Activated T-cell treated with anti-CD3 and anti-CD28 coated beads, Interleukin-2, amount 50 U/mL, for 4 hours (primary cell): ENCODE data around the gene BBOX1. TPM values are rescaled to one million over a fixed set of nuclear protein-coding genes. Genes with fewer than 3 reads are reported as not detected.
"Not testable (repeated sequence)": the region's sequence is repeated elsewhere in the genome, so short reads cannot be mapped to it uniquely, and the experiment has no call there.

ENCODE experiments used
- ATAC-seq, 2 donors: fragments of 200-7000 bp; cut with Tn5 transposase; one replicate each; pipeline ENCODE4 v1.10.0; 2021
- DNase-seq: peaks from one replicate; pipeline ENCODE4 v3.0.0-alpha.2; 2020
- H3K27me3 Mint-ChIP-seq: one replicate; pipeline ENCODE4 v1.8.0; 2021; ENCODE audit warnings: low read depth, mixed read lengths
- H3K36me3 Mint-ChIP-seq: one replicate; pipeline ENCODE4 v1.8.0; 2022; ENCODE audit warnings: mixed read lengths; ENCODE audit not compliant: insufficient read depth
- H3K4me1 Mint-ChIP-seq: one replicate; pipeline ENCODE4 v1.8.0; 2021; ENCODE audit warnings: low read depth, mixed read lengths
- H3K4me3 Mint-ChIP-seq: one replicate; pipeline ENCODE4 v1.8.0; 2021; ENCODE audit warnings: mild to moderate bottlenecking, moderate library complexity, mixed read lengths
- H3K9me3 Mint-ChIP-seq: one replicate; pipeline ENCODE4 v1.8.0; 2021; ENCODE audit warnings: mixed read lengths
- total RNA-seq, 3 donors: library from RNA; stranded (reverse); gene quantifications; one replicate each; pipeline ENCODE4 v1.2.1, GENCODE V29; 2021

The BBOX1 gene
- total RNA-seq, 3 donors from 2014 or later: not detected

GRCh38 chr11:27084518-27084917, 43.9 kb downstream of the BBOX1 start:
- peaks cover 3% of the 10 kb centered on the region for H3K9me3 Mint-ChIP-seq
- no peaks in the 10 kb centered on the region for H3K4me1 Mint-ChIP-seq
- no peaks in the 10 kb centered on the region for H3K27me3 Mint-ChIP-seq
- no peak overlapping the region for H3K4me3 Mint-ChIP-seq
- ATAC-seq (no peak), DNase-seq (no peak)
- H3K36me3 Mint-ChIP-seq: no peaks in the 10 kb centered on the region

GRCh38 chr11:27085111-27085510, 44.5 kb downstream of the BBOX1 start:
- H3K36me3 Mint-ChIP-seq: no peaks in the 10 kb centered on the region
- peaks cover 7% of the 10 kb centered on the region for H3K9me3 Mint-ChIP-seq
- ATAC-seq (no peak), DNase-seq (no peak)
- H3K4me3 Mint-ChIP-seq: no peak overlapping the region
- H3K4me1 Mint-ChIP-seq: no peaks in the 10 kb centered on the region
- no peaks in the 10 kb centered on the region for H3K27me3 Mint-ChIP-seq

DNA sequence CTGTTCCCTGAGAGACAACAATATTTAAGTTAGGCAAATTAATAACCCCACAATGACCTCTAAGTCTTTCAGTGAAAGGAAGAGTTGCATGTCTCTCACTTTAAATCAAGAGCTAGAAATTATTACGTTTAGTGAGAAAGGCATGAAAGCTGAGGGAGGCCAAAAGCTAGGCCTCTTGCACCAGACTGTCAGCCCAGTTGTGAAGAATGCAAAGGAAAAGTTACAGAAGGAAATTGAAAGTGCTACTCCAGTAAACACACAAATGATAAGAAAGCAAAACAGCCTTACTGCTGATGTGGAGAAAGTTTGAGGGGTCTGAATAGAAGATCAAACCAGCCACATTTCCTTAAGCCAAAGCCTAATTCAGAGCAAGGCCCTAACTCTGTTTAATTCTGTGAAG, 45.0 kb downstream of the BBOX1 start:
- peaks cover 11% of the 10 kb centered on the region for H3K9me3 Mint-ChIP-seq
- no peaks in the 10 kb centered on the region for H3K27me3 Mint-ChIP-seq
- no peak overlapping the region for H3K4me3 Mint-ChIP-seq

DNA sequence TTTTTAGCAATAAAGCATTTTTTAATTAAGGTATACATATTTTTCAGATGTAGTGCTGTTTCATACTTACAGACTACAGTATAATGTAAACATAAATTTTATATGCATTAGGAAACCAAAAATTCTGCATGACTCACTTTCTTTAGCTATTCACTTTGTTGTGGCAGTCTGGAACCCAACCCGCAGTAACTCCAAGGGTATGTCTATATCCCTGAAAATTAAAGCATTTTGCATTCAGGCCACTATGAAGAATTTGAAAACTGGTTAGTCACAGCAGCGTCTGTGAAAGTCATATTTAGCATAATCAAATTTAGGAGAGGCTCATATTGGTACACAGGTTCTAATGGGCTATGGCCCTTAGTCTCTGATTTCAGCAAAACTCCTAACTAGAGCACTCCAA, 46.8 kb downstream of the BBOX1 start:
- no peaks in the 10 kb centered on the region for H3K36me3 Mint-ChIP-seq
- no peaks in the 10 kb centered on the region for H3K4me1 Mint-ChIP-seq
- H3K4me3 Mint-ChIP-seq: no peak overlapping the region

More for the DNA sequence above, 45.0 kb downstream of the BBOX1 start:
- H3K36me3 Mint-ChIP-seq: no peaks in the 10 kb centered on the region
- no peaks in the 10 kb centered on the region for H3K4me1 Mint-ChIP-seq
- no peak for ATAC-seq
- DNase-seq: no peak

GRCh38 chr11:27088353-27088752, 47.7 kb downstream of the BBOX1 start:
- DNase-seq (no peak), ATAC-seq (no peak)
- H3K36me3 Mint-ChIP-seq: no peaks in the 10 kb centered on the region
- no peaks in the 10 kb centered on the region for H3K27me3 Mint-ChIP-seq
- H3K4me1 Mint-ChIP-seq: no peaks in the 10 kb centered on the region
- H3K9me3 Mint-ChIP-seq: peaks cover 11% of the 10 kb centered on the region
- H3K4me3 Mint-ChIP-seq: no peak overlapping the region

More for the DNA sequence above, 46.8 kb downstream of the BBOX1 start:
- peaks cover 11% of the 10 kb centered on the region for H3K9me3 Mint-ChIP-seq
- DNase-seq (no peak), ATAC-seq (no peak)
- H3K27me3 Mint-ChIP-seq: no peaks in the 10 kb centered on the region

- no peaks in the 10 kb centered on the region for H3K4me1 Mint-ChIP-seq
- ATAC-seq: no peak
- no peak overlapping the region for H3K4me3 Mint-ChIP-seq
- DNase-seq: no peak
- H3K27me3 Mint-ChIP-seq: no peaks in the 10 kb centered on the region
- no peaks in the 10 kb centered on the region for H3K36me3 Mint-ChIP-seq
- H3K9me3 Mint-ChIP-seq: peaks cover 11% of the 10 kb centered on the region
Observed at GRCh38 chr11:27089746-27090145, 49.1 kb downstream of the BBOX1 start.

GRCh38 chr11:27090357-27090948, 49.8 kb downstream of the BBOX1 start:
- H3K36me3 Mint-ChIP-seq, H3K4me1 Mint-ChIP-seq, H3K4me3 Mint-ChIP-seq, ATAC-seq, DNase-seq, H3K27me3 Mint-ChIP-seq: not testable (repeated sequence)
- H3K9me3 Mint-ChIP-seq: peaks cover 13% of the 10 kb centered on the region

DNA sequence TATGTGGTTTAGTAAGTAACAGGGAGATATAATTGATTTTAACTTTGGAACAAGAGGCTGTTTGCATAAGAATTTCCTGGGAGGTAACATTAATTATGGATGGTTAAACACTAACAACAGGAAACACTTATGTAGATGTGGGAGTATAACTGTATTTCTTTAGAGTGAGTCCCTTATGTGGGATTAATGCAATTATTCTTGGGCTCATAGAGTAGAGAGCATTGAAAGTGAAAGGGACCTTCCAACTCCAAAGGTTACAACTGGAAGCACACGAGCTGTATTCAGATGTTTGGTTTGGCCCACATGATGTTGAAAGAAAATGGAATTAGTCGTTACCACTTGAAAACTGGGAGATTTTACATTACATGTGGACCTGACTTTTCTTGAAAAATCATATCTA, 53.5 kb downstream of the BBOX1 start:
- no peak for ATAC-seq

DNA sequence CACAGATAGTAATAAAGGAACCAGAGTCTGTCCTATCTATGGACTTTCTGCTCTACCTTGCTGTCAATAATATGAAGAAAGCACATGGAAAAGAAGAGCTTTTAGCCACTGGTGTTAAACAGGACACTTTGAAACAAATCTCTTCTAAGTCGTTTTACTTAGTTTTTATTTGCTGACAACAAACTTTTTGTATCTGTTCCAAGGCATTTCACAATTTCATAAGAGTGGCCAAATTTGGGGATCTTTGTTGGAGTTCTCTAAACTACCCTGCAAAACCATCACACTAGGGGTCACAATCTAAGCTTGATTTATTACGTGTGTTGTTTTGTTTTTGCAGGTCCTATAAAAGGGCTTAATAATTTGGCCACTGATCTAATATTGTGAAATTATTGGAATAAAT, 54.4 kb downstream of the BBOX1 start:
- Mint-ChIP-seq H3K4me1 (no peaks in the 10 kb centered on the region), H3K27me3 (no peaks in the 10 kb centered on the region), H3K36me3 (no peaks in the 10 kb centered on the region), H3K4me3 (no peak overlapping the region), H3K9me3 (peaks cover 8% of the 10 kb centered on the region)
- ATAC-seq (no peak), DNase-seq (no peak)

More for the DNA sequence above, 53.5 kb downstream of the BBOX1 start:
- H3K27me3 Mint-ChIP-seq: no peaks in the 10 kb centered on the region
- no peaks in the 10 kb centered on the region for H3K36me3 Mint-ChIP-seq
- DNase-seq: no peak
- peaks cover 12% of the 10 kb centered on the region for H3K9me3 Mint-ChIP-seq
- no peak overlapping the region for H3K4me3 Mint-ChIP-seq
- H3K4me1 Mint-ChIP-seq: no peaks in the 10 kb centered on the region

- Mint-ChIP-seq H3K36me3 (no peaks in the 10 kb centered on the region), H3K4me1 (no peaks in the 10 kb centered on the region), H3K27me3 (no peaks in the 10 kb centered on the region), H3K4me3 (no peak overlapping the region), H3K9me3 (peaks cover 4% of the 10 kb centered on the region)
- DNase-seq (no peak), ATAC-seq (no peak)
Observed at GRCh38 chr11:27095887-27096286, 55.3 kb downstream of the BBOX1 start.

DNA sequence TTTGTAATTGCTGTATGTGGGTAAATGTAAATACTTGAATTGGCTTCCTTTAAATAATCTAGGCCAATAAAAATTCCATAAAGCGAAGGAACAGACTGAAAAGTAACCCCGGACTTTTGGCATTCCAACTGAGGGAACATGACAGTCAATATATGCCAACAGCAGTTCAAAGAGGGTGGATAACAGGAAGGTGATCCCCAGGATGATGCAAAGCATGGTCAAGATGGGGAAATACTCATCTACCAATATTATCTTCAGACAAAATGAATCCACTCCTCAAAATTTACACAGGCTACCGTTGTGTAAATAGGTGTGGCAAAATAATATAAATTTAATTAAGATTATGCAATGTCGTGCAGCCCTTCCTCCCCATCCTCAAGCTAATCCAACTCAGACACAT, 56.9 kb downstream of the BBOX1 start:
- H3K9me3 Mint-ChIP-seq: peaks cover 4% of the 10 kb centered on the region
- ATAC-seq (no peak), DNase-seq (no peak)
- H3K4me3 Mint-ChIP-seq: no peak overlapping the region
- no peaks in the 10 kb centered on the region for H3K27me3 Mint-ChIP-seq
- no peaks in the 10 kb centered on the region for H3K4me1 Mint-ChIP-seq
- H3K36me3 Mint-ChIP-seq: no peaks in the 10 kb centered on the region

DNA sequence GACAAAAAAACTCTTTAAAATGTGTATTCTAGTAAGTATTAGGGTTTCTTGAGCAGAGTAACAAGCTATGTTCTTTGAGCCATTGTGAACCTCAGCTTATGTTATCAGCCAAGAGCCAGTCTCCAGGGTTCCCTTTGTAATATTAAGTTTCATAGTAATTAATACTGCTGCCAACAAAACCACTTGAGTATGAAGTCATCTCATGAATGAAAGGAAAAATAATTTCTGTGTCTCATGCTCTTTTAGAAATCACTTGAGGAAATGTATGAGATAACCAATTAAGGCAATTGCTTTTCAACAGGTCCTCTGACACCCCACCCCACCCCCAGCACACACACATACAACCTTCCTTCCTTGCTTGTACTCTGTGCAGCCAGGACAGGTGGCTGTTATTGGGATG, 59.9 kb downstream of the BBOX1 start:
- H3K36me3 Mint-ChIP-seq: no peaks in the 10 kb centered on the region
- ATAC-seq: no peak

DNA sequence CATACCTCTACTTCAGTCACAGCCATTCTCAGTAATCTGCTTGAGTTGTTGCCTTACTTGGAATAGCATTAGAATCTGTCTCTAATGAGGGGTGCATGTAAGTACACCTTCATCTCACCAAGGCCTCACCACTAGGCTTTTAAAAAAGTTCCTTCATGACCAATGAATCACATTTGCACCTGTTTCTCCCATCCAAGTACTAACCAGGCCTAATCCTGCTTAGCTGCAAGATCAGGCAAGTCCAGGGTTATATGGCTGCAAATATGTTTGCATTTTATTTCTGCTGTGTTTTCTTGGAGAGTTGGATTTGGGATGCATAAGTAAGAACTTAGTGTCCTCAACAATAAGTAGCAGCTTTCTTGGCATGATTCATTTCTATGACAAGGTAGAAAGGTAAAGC, 66.9 kb downstream of the BBOX1 start:
- DNase-seq (no peak), ATAC-seq (no peak)
- H3K4me1 Mint-ChIP-seq: no peaks in the 10 kb centered on the region
- H3K9me3 Mint-ChIP-seq: peaks cover 5% of the 10 kb centered on the region
- H3K4me3 Mint-ChIP-seq: no peak overlapping the region
- H3K36me3 Mint-ChIP-seq: no peaks in the 10 kb centered on the region
- no peaks in the 10 kb centered on the region for H3K27me3 Mint-ChIP-seq

More for the DNA sequence above, 59.9 kb downstream of the BBOX1 start:
- H3K9me3 Mint-ChIP-seq: peaks cover 5% of the 10 kb centered on the region
- DNase-seq: no peak
- H3K4me1 Mint-ChIP-seq: no peaks in the 10 kb centered on the region
- no peaks in the 10 kb centered on the region for H3K27me3 Mint-ChIP-seq
- H3K4me3 Mint-ChIP-seq: no peak overlapping the region

DNA sequence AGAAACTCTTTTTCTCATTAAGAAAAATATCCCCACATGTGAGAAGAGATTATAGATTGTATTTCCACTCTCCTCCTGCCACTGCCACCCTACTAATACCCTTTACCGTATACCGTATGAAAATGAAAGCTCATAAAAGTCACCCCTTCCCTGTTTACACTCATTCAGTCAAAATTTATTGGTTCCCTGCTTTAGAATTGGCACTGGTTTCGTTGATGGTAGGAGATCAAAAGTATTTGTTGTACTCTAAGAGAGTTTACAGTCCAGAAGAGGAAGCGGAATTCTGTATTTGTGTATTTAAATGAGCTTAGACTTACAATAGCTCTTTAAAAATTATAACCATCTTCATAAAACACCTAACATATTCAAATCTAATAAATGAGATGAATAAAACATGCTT, 68.2 kb downstream of the BBOX1 start:
- H3K4me1 Mint-ChIP-seq: no peaks in the 10 kb centered on the region
- no peaks in the 10 kb centered on the region for H3K27me3 Mint-ChIP-seq
- no peak for ATAC-seq
- no peak for DNase-seq
- no peaks in the 10 kb centered on the region for H3K36me3 Mint-ChIP-seq
- peaks cover 5% of the 10 kb centered on the region for H3K9me3 Mint-ChIP-seq
- no peak overlapping the region for H3K4me3 Mint-ChIP-seq

GRCh38 chr11:27111896-27112295, 71.3 kb downstream of the BBOX1 start:
- H3K27me3 Mint-ChIP-seq: no peaks in the 10 kb centered on the region
- no peak overlapping the region for H3K4me3 Mint-ChIP-seq
- DNase-seq (no peak), ATAC-seq (no peak)
- no peaks in the 10 kb centered on the region for H3K36me3 Mint-ChIP-seq
- no peaks in the 10 kb centered on the region for H3K4me1 Mint-ChIP-seq
- no peaks in the 10 kb centered on the region for H3K9me3 Mint-ChIP-seq

- Mint-ChIP-seq H3K4me1 (no peaks in the 10 kb centered on the region), H3K4me3 (no peak overlapping the region)
Observed at GRCh38 chr11:27112946-27113345, 72.3 kb downstream of the BBOX1 start.

More at GRCh38 chr11:27112946-27113345, 72.3 kb downstream of the BBOX1 start:
- ATAC-seq (no peak), DNase-seq (no peak)
- Mint-ChIP-seq H3K9me3 (no peaks in the 10 kb centered on the region), H3K36me3 (no peaks in the 10 kb centered on the region), H3K27me3 (no peaks in the 10 kb centered on the region)
